CD4-positive, alpha-beta T cell treated with Interleukin-21 for 1 hour (primary cell): ENCODE data around the gene SLC22A2.
"Not testable (repeated sequence)": the region's sequence is repeated elsewhere in the genome, so short reads cannot be mapped to it uniquely, and the experiment has no call there.

Source experiments
- DNase-seq: peaks from one replicate; pipeline ENCODE4 v3.0.0-alpha.2; 2020

SLC22A2 gene

GRCh38 chr6:160258346-160259142, at the start of gene SLC22A2:
TSS of gene SLC22A2 (minus strand) at chr6:160258821. CDS start at chr6:160258757, 64 bp downstream.
- no peak for DNase-seq

- DNase-seq, result no peak
These were observed 47.5 kb upstream of the SLC22A2 start for GRCh38 chr6:160305926-160306713.

GRCh38 chr6:160303806-160304205, 45.2 kb upstream of the SLC22A2 start:
- DNase-seq, result no peak

GRCh38 chr6:160302431-160303082, 43.9 kb upstream of the SLC22A2 start:
- not testable (repeated sequence) for DNase-seq

- no peak for DNase-seq
These were observed 42.7 kb upstream of the SLC22A2 start for GRCh38 chr6:160301339-160301738.

- DNase-seq, result no peak
These were observed 41.6 kb upstream of the SLC22A2 start for GRCh38 chr6:160300076-160300695.

GRCh38 chr6:160299559-160299958, 40.9 kb upstream of the SLC22A2 start:
- DNase-seq, result no peak

- no peak for DNase-seq
These were observed 39.5 kb upstream of the SLC22A2 start for GRCh38 chr6:160298121-160298520.

- DNase-seq, result no peak
These were observed 38.7 kb upstream of the SLC22A2 start for GRCh38 chr6:160297310-160297709.

GRCh38 chr6:160293844-160294243, 35.2 kb upstream of the SLC22A2 start:
- no peak for DNase-seq

GRCh38 chr6:160285541-160286105, 27.0 kb upstream of the SLC22A2 start:
- DNase-seq, result no peak

GRCh38 chr6:160284575-160284974, 26.0 kb upstream of the SLC22A2 start:
- no peak for DNase-seq

- DNase-seq, result no peak
These were observed 23.8 kb upstream of the SLC22A2 start for GRCh38 chr6:160282444-160282843.

GRCh38 chr6:160279850-160280249, 21.2 kb upstream of the SLC22A2 start:
- DNase-seq, result no peak

- DNase-seq, result no peak
These were observed 20.2 kb upstream of the SLC22A2 start for GRCh38 chr6:160278786-160279310.

- DNase-seq, result no peak
These were observed 19.7 kb upstream of the SLC22A2 start for GRCh38 chr6:160278311-160278710.

- DNase-seq, result no peak
These were observed 18.9 kb upstream of the SLC22A2 start for GRCh38 chr6:160277546-160277945.

GRCh38 chr6:160277144-160277543, 18.5 kb upstream of the SLC22A2 start:
- no peak for DNase-seq

- DNase-seq, result no peak
These were observed 17.5 kb upstream of the SLC22A2 start for GRCh38 chr6:160276126-160276525.

GRCh38 chr6:160275511-160276003, 16.9 kb upstream of the SLC22A2 start:
- no peak for DNase-seq

GRCh38 chr6:160274871-160275510, 16.4 kb upstream of the SLC22A2 start:
- DNase-seq, result no peak

GRCh38 chr6:160273750-160274149, 15.1 kb upstream of the SLC22A2 start:
- no peak for DNase-seq
